Measurements from ENCODE around the gene TRPT1. TPM values are rescaled to one million over a fixed set of nuclear protein-coding genes. Genes with fewer than 3 reads are reported as not detected.

TRPT1 gene
- total and polyA plus RNA-seq, 2 experiments from 2014 or later = 36.9 to 52.2 TPM

DNA sequence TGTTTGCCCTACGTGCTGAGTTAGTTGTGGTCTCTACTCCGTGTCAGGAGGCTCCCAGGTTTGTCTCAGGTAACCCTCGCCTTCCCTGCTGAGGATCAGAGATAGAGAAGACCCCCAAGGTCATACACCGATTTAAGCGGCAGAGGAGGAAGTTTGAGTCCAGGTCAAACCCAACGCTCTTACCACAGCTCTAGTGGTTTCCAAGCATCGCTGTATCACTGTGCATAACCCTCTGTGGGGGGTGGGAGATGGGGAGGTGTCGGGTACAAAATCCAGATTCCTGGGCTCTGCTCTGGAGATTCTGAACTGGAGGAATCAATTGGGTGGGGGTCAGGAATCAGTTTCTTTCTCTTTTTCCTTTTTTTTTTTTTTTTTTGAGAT lies 5.0 kb upstream of the TRPT1 start:
- no peak for ATAC-seq
- Histone ChIP-seq H3F3A (replicated peaks; ENCODE audit: low read depth) (peaks cover 22% of the 10 kb centered on the region), H3K4me3 (peak overlapping the region; percentile 94), H3K36me3 (ENCODE audit: insufficient read depth) (no peaks in the 10 kb centered on the region), H3K27me3 (ENCODE audit: insufficient read depth) (peaks cover 23% of the 10 kb centered on the region; the same call in 1 of the 2 replicates), H3K27ac (ENCODE audit: low read depth) (peak overlapping the region; percentile 80; the same call in 1 of the 2 replicates), H3K79me2 (replicated peaks; ENCODE audit: insufficient read depth) (peaks cover 4% of the 10 kb centered on the region; the same call in 1 of the 2 replicates), H3K4me2 (peak overlapping the region; percentile 96), H2AFZ (peak overlapping the region; percentile 76; the same call in 1 of the 2 replicates), H3K4me1 (ENCODE audit: insufficient read depth) (peaks cover 17% of the 10 kb centered on the region; the same call in 1 of the 2 replicates), H3K9me2 (ENCODE audit: insufficient read depth) (no peaks in the 10 kb centered on the region), H4K20me1 (replicated peaks; ENCODE audit: insufficient read depth) (no peaks in the 10 kb centered on the region)
- no peak for DNase-seq (ENCODE audit: low spot score)
- Mint-ChIP-seq H3K27me3 (ENCODE audit: insufficient read depth, low read depth, poor library complexity) (peaks cover 27% of the 10 kb centered on the region), H3K4me3 (peak overlapping the region; percentile 83), H3K27ac (peak overlapping the region; percentile 73; the same call in 1 of the 2 replicates), H3K9me3 (no peaks in the 10 kb centered on the region), H3K4me1 (peaks cover 23% of the 10 kb centered on the region), H3K36me3 (ENCODE audit: low read depth) (peaks cover 3% of the 10 kb centered on the region; the same call in 1 of the 3 replicates)
- no peak for TF ChIP-seq CTCF (conservative IDR thresholded peaks at IDR 0.05; ENCODE audit: low read depth in 2 of 2)

- Mint-ChIP-seq H3K27me3 (ENCODE audit: insufficient read depth, low read depth, poor library complexity) (peaks cover 25% of the 10 kb centered on the region), H3K27ac (peak within 1 kb of the TSS; percentile 73), H3K4me1 (peaks cover 23% of the 10 kb centered on the region), H3K9me3 (no peaks in the 10 kb centered on the region), H3K4me3 (peak within 1 kb of the TSS; percentile 83), H3K36me3 (ENCODE audit: low read depth) (peaks cover 3% of the 10 kb centered on the region; the same call in 1 of the 3 replicates)
- Histone ChIP-seq H3K27ac (ENCODE audit: low read depth) (peak within 1 kb of the TSS; percentile 80; the same call in 1 of the 2 replicates), H4K20me1 (replicated peaks; ENCODE audit: insufficient read depth) (no peaks in the 10 kb centered on the region), H3K79me2 (replicated peaks; ENCODE audit: insufficient read depth) (peaks cover 2% of the 10 kb centered on the region; the same call in 1 of the 2 replicates), H3K9me2 (ENCODE audit: insufficient read depth) (no peaks in the 10 kb centered on the region), H3K4me1 (ENCODE audit: insufficient read depth) (peaks cover 17% of the 10 kb centered on the region; the same call in 1 of the 2 replicates), H3K4me3 (peak within 1 kb of the TSS; percentile 94), H2AFZ (peak within 1 kb of the TSS; percentile 76; the same call in 1 of the 2 replicates), H3K27me3 (ENCODE audit: insufficient read depth) (peaks cover 23% of the 10 kb centered on the region; the same call in 1 of the 2 replicates), H3K4me2 (peak within 1 kb of the TSS; percentile 96), H3F3A (replicated peaks; ENCODE audit: low read depth) (peaks cover 17% of the 10 kb centered on the region), H3K36me3 (ENCODE audit: insufficient read depth) (no peaks in the 10 kb centered on the region)
- DNase-seq (ENCODE audit: low spot score) (peak; percentile 100), ATAC-seq (peak; percentile 37)
- TF ChIP-seq JUNB (IDR thresholded peaks at IDR 0.05; ENCODE audit: unreplicated experiment) (no peak), POLR2AphosphoS5 (IDR thresholded peaks at IDR 0.05; ENCODE audit: low read depth) (peak; percentile 85)
These were observed 4.4 kb upstream of the TRPT1 start, which contains the start of gene DNAJC4 for GRCh38 chr11:64230171-64230984. Gene DNAJC4, plus strand, starts transcription at chr11:64230548. Its CDS starts 307 bp downstream, at chr11:64230855.

GRCh38 chr11:64229744-64230170 lies 3.8 kb upstream of the TRPT1 start:
- Mint-ChIP-seq H3K27ac (peak overlapping the region; percentile 67), H3K4me3 (peak overlapping the region; percentile 83), H3K9me3 (no peaks in the 10 kb centered on the region), H3K27me3 (ENCODE audit: insufficient read depth, low read depth, poor library complexity) (peaks cover 22% of the 10 kb centered on the region), H3K36me3 (ENCODE audit: low read depth) (peaks cover 3% of the 10 kb centered on the region; the same call in 1 of the 3 replicates), H3K4me1 (peaks cover 24% of the 10 kb centered on the region; the same call in 2 of the 3 replicates)
- H3K36me3 ChIP-seq (ENCODE audit: insufficient read depth) = no peaks in the 10 kb centered on the region
- ATAC-seq = no peak
- no peaks in the 10 kb centered on the region for H3K9me2 ChIP-seq (ENCODE audit: insufficient read depth)
- H3K4me1 ChIP-seq (ENCODE audit: insufficient read depth) = peaks cover 17% of the 10 kb centered on the region; the same call in 1 of the 2 replicates
- no peaks in the 10 kb centered on the region; the same call in 1 of the 2 replicates for H3K79me2 ChIP-seq (replicated peaks; ENCODE audit: insufficient read depth)
- H3K27me3 ChIP-seq (ENCODE audit: insufficient read depth) = peaks cover 23% of the 10 kb centered on the region; the same call in 1 of the 2 replicates
- H3K27ac ChIP-seq (ENCODE audit: low read depth) = no peak overlapping the region
- no peaks in the 10 kb centered on the region for H4K20me1 ChIP-seq (replicated peaks; ENCODE audit: insufficient read depth)
- TF ChIP-seq ZNF114 (CRISPR knock-in tag; IDR thresholded peaks at IDR 0.05) = no peak
- TF ChIP-seq, protein P1, sequence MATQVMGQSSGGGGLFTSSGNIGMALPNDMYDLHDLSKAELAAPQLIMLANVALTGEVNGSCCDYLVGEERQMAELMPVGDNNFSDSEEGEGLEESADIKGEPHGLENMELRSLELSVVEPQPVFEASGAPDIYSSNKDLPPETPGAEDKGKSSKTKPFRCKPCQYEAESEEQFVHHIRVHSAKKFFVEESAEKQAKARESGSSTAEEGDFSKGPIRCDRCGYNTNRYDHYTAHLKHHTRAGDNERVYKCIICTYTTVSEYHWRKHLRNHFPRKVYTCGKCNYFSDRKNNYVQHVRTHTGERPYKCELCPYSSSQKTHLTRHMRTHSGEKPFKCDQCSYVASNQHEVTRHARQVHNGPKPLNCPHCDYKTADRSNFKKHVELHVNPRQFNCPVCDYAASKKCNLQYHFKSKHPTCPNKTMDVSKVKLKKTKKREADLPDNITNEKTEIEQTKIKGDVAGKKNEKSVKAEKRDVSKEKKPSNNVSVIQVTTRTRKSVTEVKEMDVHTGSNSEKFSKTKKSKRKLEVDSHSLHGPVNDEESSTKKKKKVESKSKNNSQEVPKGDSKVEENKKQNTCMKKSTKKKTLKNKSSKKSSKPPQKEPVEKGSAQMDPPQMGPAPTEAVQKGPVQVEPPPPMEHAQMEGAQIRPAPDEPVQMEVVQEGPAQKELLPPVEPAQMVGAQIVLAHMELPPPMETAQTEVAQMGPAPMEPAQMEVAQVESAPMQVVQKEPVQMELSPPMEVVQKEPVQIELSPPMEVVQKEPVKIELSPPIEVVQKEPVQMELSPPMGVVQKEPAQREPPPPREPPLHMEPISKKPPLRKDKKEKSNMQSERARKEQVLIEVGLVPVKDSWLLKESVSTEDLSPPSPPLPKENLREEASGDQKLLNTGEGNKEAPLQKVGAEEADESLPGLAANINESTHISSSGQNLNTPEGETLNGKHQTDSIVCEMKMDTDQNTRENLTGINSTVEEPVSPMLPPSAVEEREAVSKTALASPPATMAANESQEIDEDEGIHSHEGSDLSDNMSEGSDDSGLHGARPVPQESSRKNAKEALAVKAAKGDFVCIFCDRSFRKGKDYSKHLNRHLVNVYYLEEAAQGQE (IDR thresholded peaks at IDR 0.05; ENCODE audit: unreplicated experiment) = no peak
- no peak overlapping the region for H2AFZ ChIP-seq
- H3F3A ChIP-seq (replicated peaks; ENCODE audit: low read depth) = peaks cover 13% of the 10 kb centered on the region
- no peak for DNase-seq (ENCODE audit: low spot score)
- H3K4me2 ChIP-seq = peak overlapping the region; percentile 96
- H3K4me3 ChIP-seq = peak overlapping the region; percentile 94
